DMS79 treated with DMSO at 0.1 percent for 48 hours (cell line): ENCODE results near the gene MMD2.

Experiments
- DNase-seq: peaks from one replicate; lab custom pipeline; 2025; lab: John Stamatoyannopoulos, UW

MMD2 gene

DNA sequence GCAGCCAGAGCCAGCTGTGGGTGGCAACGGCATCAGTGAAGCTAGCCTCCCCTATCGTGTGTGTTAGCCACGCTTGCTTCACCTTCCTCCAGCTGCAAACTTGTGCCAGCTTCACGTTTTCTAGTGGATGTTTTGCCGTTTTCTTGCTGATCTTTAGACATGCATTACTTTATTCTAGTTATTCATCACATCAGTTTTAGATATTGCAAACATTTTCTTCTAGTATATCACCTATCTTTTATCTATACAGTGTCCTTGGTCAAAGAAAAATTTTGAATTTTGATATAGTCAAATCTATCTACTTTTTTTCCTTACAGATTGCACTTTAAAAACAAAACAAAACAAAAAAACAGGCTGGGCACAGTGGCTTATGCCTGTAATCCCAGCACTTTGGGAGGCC, 90.5 kb downstream of the MMD2 start:
- DNase-seq: no peak

GRCh38 chr7:4866528-4867496, 92.2 kb downstream of the MMD2 start:
- no peak for DNase-seq

DNA sequence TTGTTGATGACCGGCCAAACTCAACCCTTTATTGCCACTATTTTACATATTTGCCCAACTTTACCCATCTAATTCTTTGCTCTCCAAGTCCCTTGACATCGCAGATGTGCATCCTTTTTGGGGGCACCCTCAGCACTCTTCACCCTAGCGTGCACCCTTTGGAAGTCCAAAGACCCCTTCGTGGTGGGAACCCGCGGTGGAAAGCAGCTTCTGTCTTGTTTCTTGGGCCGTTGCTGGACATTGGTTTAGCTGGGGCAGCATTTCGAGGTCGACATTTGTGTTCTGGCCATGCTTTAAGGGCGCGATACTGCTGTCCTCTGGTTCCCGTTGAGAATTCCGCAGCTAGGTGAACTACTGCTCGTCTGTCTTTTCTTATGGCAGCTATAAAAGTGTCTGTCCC, 96.8 kb downstream of the MMD2 start:
- no peak for DNase-seq

DNA sequence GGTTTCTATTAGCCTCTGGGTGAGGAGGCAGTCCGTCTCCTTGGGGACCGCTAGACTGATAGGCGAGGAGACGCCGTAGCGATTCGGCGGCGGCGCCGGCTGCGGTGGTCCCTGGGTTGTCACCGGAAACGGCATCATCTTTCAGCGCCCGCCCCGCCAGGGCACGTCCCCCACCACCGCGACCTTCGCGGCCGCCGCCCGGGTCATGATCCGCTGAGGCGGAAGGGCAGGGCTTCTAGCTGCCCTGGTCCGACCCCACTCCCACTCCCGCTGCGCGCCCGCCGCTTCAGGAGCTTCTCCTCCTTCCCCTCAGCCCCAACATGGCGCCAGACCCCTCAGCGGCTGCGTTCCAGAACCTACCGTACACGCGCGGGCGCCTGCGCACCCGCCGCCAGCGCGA, 97.3 kb downstream of the MMD2 start, which contains the start of gene PAPOLB:
PAPOLB (minus strand) TSS at position 358 of the 400 bp plus-strand sequence; CDS start at position 138, 220 bp downstream.
- DNase-seq: no peak

DNA sequence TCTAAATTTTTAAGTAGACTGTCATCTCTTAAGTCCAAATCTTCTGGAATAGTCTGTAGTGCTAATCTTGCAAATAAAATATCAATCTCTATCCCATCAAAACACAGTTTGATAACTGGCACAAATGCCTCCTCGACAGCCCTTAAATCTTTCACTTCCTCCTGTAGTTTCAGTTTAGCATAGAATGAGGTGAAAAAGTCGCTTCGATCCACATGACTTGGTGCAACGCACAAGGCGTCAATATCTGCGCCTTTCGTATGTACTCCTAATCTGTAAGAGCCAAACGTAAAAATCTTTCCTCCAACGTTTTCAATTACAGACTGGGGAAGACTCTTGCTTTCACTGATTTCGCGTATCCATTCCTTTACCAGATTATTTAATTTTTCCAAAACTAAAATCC, 97.8 kb downstream of the MMD2 start:
- DNase-seq: no peak

- DNase-seq: no peak
Observed at GRCh38 chr7:4857189-4857588, 101.8 kb downstream of the MMD2 start.

DNA sequence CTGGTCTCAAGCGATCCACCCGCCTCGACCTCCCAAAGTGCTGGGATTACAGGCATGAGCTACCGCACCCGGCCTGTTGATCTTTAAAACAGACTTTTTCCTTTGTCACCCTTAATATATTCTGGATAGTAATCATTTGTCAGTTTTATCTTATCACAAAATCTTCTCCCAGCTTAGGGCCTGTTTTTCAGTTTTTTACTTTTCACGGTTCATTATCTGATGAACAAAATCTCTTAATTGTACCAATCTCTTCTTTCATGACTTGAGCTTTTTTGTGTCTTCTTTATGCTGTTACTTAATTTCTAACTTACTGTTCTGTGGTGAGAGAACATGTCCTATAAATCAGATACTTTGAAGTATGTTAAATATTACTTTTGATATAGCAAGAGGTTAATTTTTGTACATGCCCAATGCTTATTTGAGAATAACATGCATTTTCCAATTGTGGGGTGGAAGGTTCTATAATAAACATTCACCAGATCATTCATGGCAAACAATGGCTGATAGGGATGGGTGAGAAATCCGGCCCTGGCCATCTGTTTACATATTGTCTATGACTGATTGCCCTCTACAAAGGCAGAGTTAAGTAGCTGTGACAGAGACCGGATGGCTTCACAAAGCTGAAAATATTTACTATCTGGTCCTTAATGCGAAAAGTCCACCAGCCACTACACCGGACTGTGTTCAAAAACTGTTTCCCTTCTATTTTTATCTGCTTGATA, 102.5 kb downstream of the MMD2 start:
- DNase-seq: no peak
